Hepatocyte (in vitro differentiated cells): ENCODE data around the gene CALML5.

Experiments
- EZH2 ChIP-seq: fragments of 200-600 bp; sonication (generic); IDR thresholded peaks from 2 replicates; pipeline ENCODE4 v1.6.1; 2016; ENCODE audit warnings: antibody characterized with exemption, mild to moderate bottlenecking, borderline replicate concordance
- EZH2phosphoT487 ChIP-seq: fragments of 200-600 bp; sonication (generic); IDR thresholded peaks from one replicate; pipeline ENCODE4 v1.6.1; 2018; ENCODE audit warnings: antibody characterized with exemption, mild to moderate bottlenecking, low read depth, moderate library complexity; ENCODE audit not compliant: unreplicated experiment, severe bottlenecking
- TF ChIP-seq, protein P1 (sequence below): fragments of 200-600 bp; sonication (generic); IDR thresholded peaks from 2 replicates; pipeline ENCODE4 v1.5.1; 2016; ENCODE audit warnings: antibody characterized with exemption, mild to moderate bottlenecking; ENCODE audit not compliant: poor library complexity

DNA sequence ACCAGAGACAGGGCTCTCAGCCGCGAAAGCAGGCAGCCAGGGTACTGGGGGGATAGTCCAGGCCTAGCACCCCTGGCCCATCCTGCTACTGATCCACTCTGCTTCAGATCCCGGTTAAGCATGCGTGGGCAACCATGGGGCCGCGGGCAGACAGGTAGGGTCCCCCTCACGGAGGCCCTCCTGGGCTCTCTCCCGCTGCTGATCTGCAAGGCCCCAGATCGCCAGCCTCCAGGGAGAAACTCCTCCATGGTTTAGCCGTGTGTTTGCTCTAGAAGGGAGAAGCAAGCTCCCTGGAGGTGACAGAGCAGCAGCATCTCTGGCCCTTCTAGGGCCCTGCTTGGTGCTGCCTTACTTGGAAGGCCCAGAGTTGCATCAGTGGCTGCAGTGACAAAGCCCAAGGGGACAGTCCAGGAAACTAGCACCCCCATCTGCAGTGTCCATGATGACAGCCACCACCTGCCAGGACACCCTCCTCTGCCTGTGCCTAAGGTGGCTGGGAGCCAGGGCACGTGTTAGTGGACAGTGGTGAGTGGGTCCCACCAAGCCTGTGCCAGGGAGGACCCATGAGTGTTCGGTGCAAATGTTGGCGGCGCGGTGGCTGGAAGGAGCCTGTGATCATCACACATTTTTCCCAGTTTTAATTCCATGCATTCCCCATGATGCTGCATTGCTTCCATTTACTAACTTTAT lies 29.2 kb downstream of the CALML5 start:
- TF ChIP-seq, protein P1, sequence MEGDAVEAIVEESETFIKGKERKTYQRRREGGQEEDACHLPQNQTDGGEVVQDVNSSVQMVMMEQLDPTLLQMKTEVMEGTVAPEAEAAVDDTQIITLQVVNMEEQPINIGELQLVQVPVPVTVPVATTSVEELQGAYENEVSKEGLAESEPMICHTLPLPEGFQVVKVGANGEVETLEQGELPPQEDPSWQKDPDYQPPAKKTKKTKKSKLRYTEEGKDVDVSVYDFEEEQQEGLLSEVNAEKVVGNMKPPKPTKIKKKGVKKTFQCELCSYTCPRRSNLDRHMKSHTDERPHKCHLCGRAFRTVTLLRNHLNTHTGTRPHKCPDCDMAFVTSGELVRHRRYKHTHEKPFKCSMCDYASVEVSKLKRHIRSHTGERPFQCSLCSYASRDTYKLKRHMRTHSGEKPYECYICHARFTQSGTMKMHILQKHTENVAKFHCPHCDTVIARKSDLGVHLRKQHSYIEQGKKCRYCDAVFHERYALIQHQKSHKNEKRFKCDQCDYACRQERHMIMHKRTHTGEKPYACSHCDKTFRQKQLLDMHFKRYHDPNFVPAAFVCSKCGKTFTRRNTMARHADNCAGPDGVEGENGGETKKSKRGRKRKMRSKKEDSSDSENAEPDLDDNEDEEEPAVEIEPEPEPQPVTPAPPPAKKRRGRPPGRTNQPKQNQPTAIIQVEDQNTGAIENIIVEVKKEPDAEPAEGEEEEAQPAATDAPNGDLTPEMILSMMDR = no peak
- TF ChIP-seq EZH2 (no peak), EZH2phosphoT487 (no peak)
